ENCODE results near the gene TNN.

TNN gene

GRCh38 chr1:175172503-175172902, 104.9 kb downstream of the TNN start:
- no peaks in the 10 kb centered on the region for H3K9me3 ChIP-seq (ENCODE audit: insufficient read depth, low read depth, low read length)
- no peaks in the 10 kb centered on the region for H3K9me2 ChIP-seq (replicated peaks; ENCODE audit: low read depth, low read length)
- H3K4me2 ChIP-seq (ENCODE audit: low read depth, low read length, poor library complexity, severe bottlenecking), result no peak overlapping the region
- H3F3A ChIP-seq (ENCODE audit: low read depth), result no peaks in the 10 kb centered on the region
- H3K4me1 ChIP-seq (ENCODE audit: insufficient read depth, low read length, poor library complexity, severe bottlenecking), result peaks cover 19% of the 10 kb centered on the region
- H3K36me3 ChIP-seq (ENCODE audit: insufficient read depth, low read length), result no peaks in the 10 kb centered on the region; the same call in 1 of the 2 replicates
- TF ChIP-seq CTCF (conservative IDR thresholded peaks at IDR 0.05; ENCODE audit: low read length) (no peak), EZH2phosphoT487 (IDR thresholded peaks at IDR 0.05; ENCODE audit: borderline replicate concordance) (no peak)
- H3K4me3 ChIP-seq (ENCODE audit: low read length, poor library complexity, severe bottlenecking), result no peak overlapping the region
- no peak overlapping the region for H3K9ac ChIP-seq (ENCODE audit: low read depth, low read length, poor library complexity, severe bottlenecking)
- H2AFZ ChIP-seq (ENCODE audit: low read length), result no peak overlapping the region
- H3K27me3 ChIP-seq (ENCODE audit: insufficient read depth, low read length, poor library complexity, severe bottlenecking), result no peaks in the 10 kb centered on the region
- no peaks in the 10 kb centered on the region for H4K20me1 ChIP-seq (ENCODE audit: insufficient read depth, low read length, poor library complexity, severe bottlenecking)
- H3K79me2 ChIP-seq (ENCODE audit: insufficient read depth, low read length), result no peaks in the 10 kb centered on the region

- TF ChIP-seq CTCF (conservative IDR thresholded peaks at IDR 0.05; ENCODE audit: low read length), result no peak
- no peak for TF ChIP-seq EZH2phosphoT487 (IDR thresholded peaks at IDR 0.05; ENCODE audit: borderline replicate concordance)
- Histone ChIP-seq H3K9ac (ENCODE audit: low read depth, low read length, poor library complexity, severe bottlenecking) (no peak overlapping the region), H3K27me3 (ENCODE audit: insufficient read depth, low read length, poor library complexity, severe bottlenecking) (no peaks in the 10 kb centered on the region), H2AFZ (ENCODE audit: low read length) (no peak overlapping the region), H3F3A (ENCODE audit: low read depth) (no peaks in the 10 kb centered on the region), H3K9me2 (replicated peaks; ENCODE audit: low read depth, low read length) (no peaks in the 10 kb centered on the region), H3K9me3 (ENCODE audit: insufficient read depth, low read depth, low read length) (no peaks in the 10 kb centered on the region), H3K4me3 (ENCODE audit: low read length, poor library complexity, severe bottlenecking) (no peak overlapping the region), H4K20me1 (ENCODE audit: insufficient read depth, low read length, poor library complexity, severe bottlenecking) (no peaks in the 10 kb centered on the region), H3K4me2 (ENCODE audit: low read depth, low read length, poor library complexity, severe bottlenecking) (no peak overlapping the region), H3K79me2 (ENCODE audit: insufficient read depth, low read length) (no peaks in the 10 kb centered on the region), H3K36me3 (ENCODE audit: insufficient read depth, low read length) (no peaks in the 10 kb centered on the region; the same call in 1 of the 2 replicates), H3K4me1 (ENCODE audit: insufficient read depth, low read length, poor library complexity, severe bottlenecking) (peaks cover 11% of the 10 kb centered on the region)
These were observed 105.9 kb downstream of the TNN start for GRCh38 chr1:175173531-175173930.

GRCh38 chr1:175174309-175175102, 106.9 kb downstream of the TNN start:
- Histone ChIP-seq H3K9me2 (replicated peaks; ENCODE audit: low read depth, low read length) (no peaks in the 10 kb centered on the region), H3K4me1 (ENCODE audit: insufficient read depth, low read length, poor library complexity, severe bottlenecking) (peaks cover 11% of the 10 kb centered on the region), H3K9me3 (ENCODE audit: insufficient read depth, low read depth, low read length) (no peaks in the 10 kb centered on the region), H3K4me3 (ENCODE audit: low read length, poor library complexity, severe bottlenecking) (peak overlapping the region; percentile 41), H2AFZ (ENCODE audit: low read length) (no peak overlapping the region), H4K20me1 (ENCODE audit: insufficient read depth, low read length, poor library complexity, severe bottlenecking) (no peaks in the 10 kb centered on the region), H3K36me3 (ENCODE audit: insufficient read depth, low read length) (no peaks in the 10 kb centered on the region; the same call in 1 of the 2 replicates), H3K27me3 (ENCODE audit: insufficient read depth, low read length, poor library complexity, severe bottlenecking) (no peaks in the 10 kb centered on the region), H3K9ac (ENCODE audit: low read depth, low read length, poor library complexity, severe bottlenecking) (no peak overlapping the region), H3K4me2 (ENCODE audit: low read depth, low read length, poor library complexity, severe bottlenecking) (peak overlapping the region; percentile 44), H3K79me2 (ENCODE audit: insufficient read depth, low read length) (no peaks in the 10 kb centered on the region), H3F3A (ENCODE audit: low read depth) (no peaks in the 10 kb centered on the region)
- no peak for TF ChIP-seq EZH2phosphoT487 (IDR thresholded peaks at IDR 0.05; ENCODE audit: borderline replicate concordance)
